Adrenal gland (tissue), 12 donors: ENCODE data around the gene MTR. TPM values are rescaled to one million over a fixed set of nuclear protein-coding genes. Genes with fewer than 3 reads are reported as not detected.

Experiments used
- DNase-seq, 7 donors: peaks; one replicate each; pipeline ENCODE4 v3.0.0-alpha.2; 2019 to 2020
- H3K27ac ChIP-seq, 5 donors: fragments of 200-600 bp; sonication (generic) in 4 of 5; 1 replicate in 3 of 5; 2 replicates in 2 of 5; pipeline versions ENCODE4 v1.5.1 to v1.8.0; 2016 to 2020; ENCODE audit warnings: mild to moderate bottlenecking in 1 of 5
- H3K27me3 ChIP-seq: fragments of 200-600 bp; 2 replicates; pipeline ENCODE4 v1.8.0; 2021
- H3K36me3 ChIP-seq, 2 donors: fragments of 200-600 bp; replicated peaks in 1 of 2; 1 replicate in 1 of 2; 2 replicates in 1 of 2; pipeline versions ENCODE4 v1.5.1 to v1.8.0; 2018 to 2022
- H3K4me1 ChIP-seq, 2 donors: fragments of 200-600 bp; replicated peaks in 1 of 2; 1 replicate in 1 of 2; 2 replicates in 1 of 2; pipeline versions ENCODE4 v1.5.1 to v1.8.0; 2018 to 2021
- H3K4me3 ChIP-seq, 4 donors: fragments of 200-600 bp; sonication (generic) in 3 of 4; one replicate each; pipeline ENCODE4 v1.5.1; 2016 to 2018
- H3K9me3 ChIP-seq, 3 donors: fragments of 200-600 bp; sonication (generic) in 1 of 3; replicated peaks in 1 of 3; 1 replicate in 2 of 3; 2 replicates in 1 of 3; pipeline versions ENCODE4 v1.5.1 to v1.8.0; 2016 to 2021
- POLR2A ChIP-seq, 2 donors: fragments of 450-650 bp; IDR thresholded peaks; one replicate each; pipeline ENCODE4 v1.6.1; 2017; ENCODE audit warnings: antibody characterized with exemption in 2 of 2, mild to moderate bottlenecking in 2 of 2, moderate library complexity in 1 of 2
- WGBS, 4 donors: extraction: QIAGEN DNeasy Blood & Tissue Kit in 2 of 4; methylation state at CpG; one replicate each; pipeline versions ENCODE4 v1.1.5 to v1.1.7; 2013 to 2017; 5-methylcytosine and 5-hydroxymethylcytosine counted together
- intact Hi-C, 2 donors: fragments of 100-400 bp; cut with DNase I; formaldehyde crosslinking; loops; one replicate each; pipeline versions ENCODE4 v1.14.1 to v1.15.0; 2022 to 2023
- polyA plus RNA-seq, 3 donors: library from polyadenylated mRNA; stranded (reverse); fragments of 200-250 nt in 2 of 3; fragments of 350-450 nt in 1 of 3; fragmentation: Illumina TruSeq in 1 of 3; extraction: RNeasy Lipid Tissue Mini Kit (QIAGEN cat#74804) in 1 of 3; gene quantifications; one replicate each; pipeline ENCODE4 v1.2.3, GENCODE V29; 2013 to 2014
- total RNA-seq, 9 donors: library from RNA; depleted of rRNA in 4 of 9; stranded (reverse); fragments of >200 nt in 4 of 9; fragments of 120-200 nt in 1 of 9; fragmentation: NEBNext Ultra II Directional in 1 of 9; extraction: Animal tissue kit (Norgen Biotek cat#: 25700) in 1 of 9; gene quantifications; one replicate each; pipeline versions ENCODE4 v1.1.0 to v1.2.4, GENCODE V29; 2013 to 2023
- TF ChIP-seq, protein P1 (sequence below), 6 experiments: fragments of 450-650 bp in 4 of 6; fragments of 200-600 bp in 2 of 6; sonication (generic) in 1 of 6; IDR thresholded peaks; 1 replicate in 5 of 6; 2 replicates in 1 of 6; pipeline versions ENCODE4 v1.5.1 to v1.8.0; 2016 to 2021; ENCODE audit warnings: antibody characterized with exemption in 6 of 6, mild to moderate bottlenecking in 2 of 6, moderate library complexity in 1 of 6
- donor health status: healthy with polysubstance abuse.
- donor health status: Bipolar disorder and iron deficiency.
- donor health status: DM: yes; HTN: yes; CAD: no.
- donor health status: DM: no; HTN: no; CAD: no.
- donor health status: DM: no; HTN: no; CAD: no.
- donor health status: DM: yes; HTN: yes; CAD: no.

Gene MTR
- total and polyA plus RNA-seq, 12 donors, result 7.8 to 44.3 (median 25.1) TPM

- Histone ChIP-seq H3K4me3 (no peak overlapping the region), H3K9me3 (no peaks in the 10 kb centered on the region), H3K27me3 (peaks cover 4% of the 10 kb centered on the region), H3K27ac (no peak overlapping the region), H3K4me1 (no peaks in the 10 kb centered on the region), H3K36me3 (no peaks in the 10 kb centered on the region)
- DNase-seq, result no peak
- WGBS, 4 donors, result 63 to 77% (median 69%) methylated on average over 5 of the region's 5 CpGs
- TF ChIP-seq POLR2A (IDR thresholded peaks at IDR 0.05), result no peak
- TF ChIP-seq, protein P1, sequence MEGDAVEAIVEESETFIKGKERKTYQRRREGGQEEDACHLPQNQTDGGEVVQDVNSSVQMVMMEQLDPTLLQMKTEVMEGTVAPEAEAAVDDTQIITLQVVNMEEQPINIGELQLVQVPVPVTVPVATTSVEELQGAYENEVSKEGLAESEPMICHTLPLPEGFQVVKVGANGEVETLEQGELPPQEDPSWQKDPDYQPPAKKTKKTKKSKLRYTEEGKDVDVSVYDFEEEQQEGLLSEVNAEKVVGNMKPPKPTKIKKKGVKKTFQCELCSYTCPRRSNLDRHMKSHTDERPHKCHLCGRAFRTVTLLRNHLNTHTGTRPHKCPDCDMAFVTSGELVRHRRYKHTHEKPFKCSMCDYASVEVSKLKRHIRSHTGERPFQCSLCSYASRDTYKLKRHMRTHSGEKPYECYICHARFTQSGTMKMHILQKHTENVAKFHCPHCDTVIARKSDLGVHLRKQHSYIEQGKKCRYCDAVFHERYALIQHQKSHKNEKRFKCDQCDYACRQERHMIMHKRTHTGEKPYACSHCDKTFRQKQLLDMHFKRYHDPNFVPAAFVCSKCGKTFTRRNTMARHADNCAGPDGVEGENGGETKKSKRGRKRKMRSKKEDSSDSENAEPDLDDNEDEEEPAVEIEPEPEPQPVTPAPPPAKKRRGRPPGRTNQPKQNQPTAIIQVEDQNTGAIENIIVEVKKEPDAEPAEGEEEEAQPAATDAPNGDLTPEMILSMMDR (IDR thresholded peaks at IDR 0.05), result no peak
- intact Hi-C loops, result no loop called here
These were observed 46.7 kb upstream of the MTR start for GRCh38 chr1:236748268-236748870.

DNA sequence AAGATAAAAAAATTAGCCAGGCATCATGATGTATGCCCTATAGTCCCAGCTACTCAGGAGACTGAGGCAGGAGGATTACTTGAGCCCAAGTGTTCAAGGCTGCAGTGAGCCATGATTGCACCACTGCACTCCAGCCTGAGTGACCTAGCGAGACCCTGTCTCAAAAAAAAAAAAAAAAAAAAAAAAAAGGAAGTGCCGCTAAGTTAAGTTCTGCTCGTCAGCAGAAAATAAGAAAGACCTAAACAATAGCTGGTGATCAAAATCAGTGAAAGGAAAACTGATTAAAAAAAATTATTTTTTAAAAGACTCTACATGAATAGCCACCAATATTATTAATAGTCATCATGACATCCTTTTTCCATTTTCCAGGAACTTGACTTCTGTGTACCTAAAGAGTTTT, 44.2 kb upstream of the MTR start:
- Histone ChIP-seq H3K36me3 (no peaks in the 10 kb centered on the region), H3K27me3 (peaks cover 4% of the 10 kb centered on the region), H3K27ac (no peak overlapping the region), H3K9me3 (no peaks in the 10 kb centered on the region), H3K4me3 (no peak overlapping the region), H3K4me1 (no peaks in the 10 kb centered on the region)
- WGBS, 4 donors, result 65 to 78% (median 71%) methylated on average over 3 of the region's 3 CpGs
- DNase-seq, result no peak
- no peak for TF ChIP-seq POLR2A (IDR thresholded peaks at IDR 0.05)
- TF ChIP-seq, protein P1 (IDR thresholded peaks at IDR 0.05), result no peak
- intact Hi-C loops, result no loop called here

DNA sequence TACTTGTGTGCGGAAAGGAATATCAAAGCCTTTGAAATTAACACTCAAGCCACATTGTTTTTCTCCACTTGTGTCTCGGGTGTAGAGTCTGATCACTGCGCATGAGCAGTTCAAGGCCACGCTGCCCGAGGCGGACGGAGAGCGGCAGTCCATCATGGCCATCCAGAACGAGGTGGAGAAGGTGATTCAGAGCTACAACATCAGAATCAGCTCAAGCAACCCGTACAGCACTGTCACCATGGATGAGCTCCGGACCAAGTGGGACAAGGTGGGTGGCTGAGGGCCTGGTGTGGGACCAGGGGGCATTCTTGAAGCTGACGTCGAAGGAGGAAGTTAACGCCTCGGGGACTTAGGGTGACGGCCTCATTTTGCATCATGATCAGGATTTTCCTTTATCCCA, 43.7 kb upstream of the MTR start:
- peaks cover 4% of the 10 kb centered on the region for H3K27me3 ChIP-seq
- no peaks in the 10 kb centered on the region for H3K4me1 ChIP-seq
- H3K4me3 ChIP-seq, result no peak overlapping the region
- no peaks in the 10 kb centered on the region for H3K36me3 ChIP-seq
- no peaks in the 10 kb centered on the region for H3K9me3 ChIP-seq
- intact Hi-C loops, result no loop called here
- WGBS, 4 donors, result 57 to 63% (median 60%) methylated on average over 12 to 16 of the region's 16 CpGs
- no peak for TF ChIP-seq POLR2A (IDR thresholded peaks at IDR 0.05)
- TF ChIP-seq, protein P1 (IDR thresholded peaks at IDR 0.05), result no peak
- H3K27ac ChIP-seq, result no peak overlapping the region
- peak in 4 of 7 donors; percentile 8 to 27 (median 20) for DNase-seq

- no peaks in the 10 kb centered on the region for H3K4me1 ChIP-seq
- peaks cover 4% of the 10 kb centered on the region for H3K27me3 ChIP-seq
- TF ChIP-seq, protein P1 (IDR thresholded peaks at IDR 0.05), result no peak
- no peak for TF ChIP-seq POLR2A (IDR thresholded peaks at IDR 0.05)
- H3K36me3 ChIP-seq, result no peaks in the 10 kb centered on the region
- 74 to 78% (median 76%) methylated on average over 4 of the region's 4 CpGs for WGBS, 4 donors
- H3K27ac ChIP-seq, result no peak overlapping the region
- intact Hi-C loops, result no loop called here
- no peaks in the 10 kb centered on the region for H3K9me3 ChIP-seq
- H3K4me3 ChIP-seq, result no peak overlapping the region
- DNase-seq, result no peak
These were observed 43.2 kb upstream of the MTR start for GRCh38 chr1:236751935-236752334.
